Immature natural killer cell (primary cell): Measurements from ENCODE around the gene NCS1. TPM values are rescaled to one million over a fixed set of nuclear protein-coding genes. Genes with fewer than 3 reads are reported as not detected.
A peak's percentile ranks its signal among the peaks of the same experiment; 100 is the strongest.
"Not testable (repeated sequence)": the region's sequence is repeated elsewhere in the genome, so short reads cannot be mapped to it uniquely, and the experiment has no call there.

Experiments used
- DNase-seq, 3 donors: peaks; one replicate each; pipeline ENCODE4 v3.0.0; 2022; ENCODE audit warnings: mixed read lengths in 1 of 3
- H3K27ac Mint-ChIP-seq, 6 donors: one replicate each; pipeline ENCODE4 v1.8.0; 2020; ENCODE audit warnings: mixed read lengths in 6 of 6, mild to moderate bottlenecking in 5 of 6, inconsistent platforms in 4 of 6, moderate library complexity in 3 of 6
- H3K27me3 Mint-ChIP-seq, 3 donors: one replicate each; pipeline ENCODE4 v1.8.0; 2020 to 2021; ENCODE audit warnings: low read depth in 3 of 3, mild to moderate bottlenecking in 3 of 3, mixed read lengths in 3 of 3, moderate library complexity in 3 of 3, inconsistent platforms in 1 of 3
- H3K36me3 Mint-ChIP-seq, 3 donors: one replicate each; pipeline ENCODE4 v1.8.0; 2020; ENCODE audit warnings: mixed read lengths in 3 of 3, inconsistent platforms in 2 of 3, mild to moderate bottlenecking in 2 of 3
- H3K4me1 Mint-ChIP-seq, 2 donors: one replicate each; pipeline ENCODE4 v1.8.0; 2020; ENCODE audit warnings: inconsistent platforms in 2 of 2, mild to moderate bottlenecking in 2 of 2, mixed read lengths in 2 of 2, moderate library complexity in 1 of 2
- H3K4me3 Mint-ChIP-seq, 5 donors: one replicate each; pipeline ENCODE4 v1.8.0; 2020; ENCODE audit warnings: mild to moderate bottlenecking in 5 of 5, mixed read lengths in 5 of 5, inconsistent platforms in 3 of 5, moderate library complexity in 3 of 5
- H3K9me3 Mint-ChIP-seq, 6 donors: one replicate each; pipeline ENCODE4 v1.8.0; 2020; ENCODE audit warnings: mild to moderate bottlenecking in 6 of 6, mixed read lengths in 6 of 6, inconsistent platforms in 4 of 6, moderate library complexity in 3 of 6
- polyA plus RNA-seq, 3 donors: library from polyadenylated mRNA; unstranded; fragments of 300-500 nt; fragmentation: Illumina TruSeq; gene quantifications; one replicate each; pipeline ENCODE4 v1.2.3, GENCODE V29; 2021

Gene NCS1
- polyA plus RNA-seq, 3 donors from 2014 or later = 0.26 to 0.30 TPM; not detected in 1

DNA sequence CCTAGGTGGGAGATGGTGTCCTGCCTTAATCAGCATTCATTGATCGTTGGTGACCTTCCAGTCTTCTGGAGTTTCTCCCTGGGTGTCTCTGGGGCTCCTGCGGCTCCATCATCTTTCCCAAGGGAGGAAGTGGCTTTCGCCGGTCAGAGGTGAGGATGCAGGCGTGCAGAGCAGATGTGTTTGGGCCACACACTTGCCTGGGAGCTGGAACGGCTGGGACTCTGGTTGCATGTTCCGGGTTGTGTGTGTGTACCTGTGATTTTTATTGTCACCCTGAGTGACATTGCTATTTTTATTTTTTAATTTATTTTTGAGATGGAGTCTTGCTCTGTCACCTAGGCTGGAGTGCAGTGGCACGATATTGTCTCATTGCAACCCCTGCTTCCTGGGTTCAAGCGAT lies 103.0 kb downstream of the NCS1 start:
- Mint-ChIP-seq H3K27ac (no peak overlapping the region), H3K27me3 (peaks cover 2 to 9% (median 6%) of the 10 kb centered on the region in 3 donors), H3K4me1 (no peaks in the 10 kb centered on the region), H3K4me3 (no peak overlapping the region), H3K36me3 (no peaks in the 10 kb centered on the region), H3K9me3 (no peaks in the 10 kb centered on the region)
- no peak for DNase-seq

DNA sequence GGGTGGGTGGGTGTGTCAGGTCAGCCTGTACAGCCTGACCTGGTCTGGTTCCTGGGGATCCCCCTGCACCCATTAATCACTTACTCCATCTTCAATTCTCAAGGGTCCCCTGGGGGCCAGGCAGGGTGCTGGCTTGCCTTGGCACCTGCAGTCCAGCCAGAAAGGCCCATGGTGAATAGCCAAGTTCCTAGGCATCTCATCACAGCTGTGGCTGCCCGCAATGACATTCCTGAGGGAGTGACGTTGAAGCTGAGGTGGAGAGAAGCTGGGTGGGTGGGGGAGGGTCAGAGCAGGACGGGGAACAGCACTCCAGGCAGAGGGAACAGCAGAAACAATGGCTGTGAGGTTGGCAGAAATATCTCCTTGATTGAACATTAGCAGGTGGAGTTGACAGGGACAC lies 103.9 kb downstream of the NCS1 start:
- Mint-ChIP-seq H3K4me1 (no peaks in the 10 kb centered on the region), H3K36me3 (no peaks in the 10 kb centered on the region), H3K4me3 (no peak overlapping the region), H3K9me3 (no peaks in the 10 kb centered on the region), H3K27me3 (peaks cover 4 to 8% (median 6%) of the 10 kb centered on the region in 3 donors), H3K27ac (no peak overlapping the region)
- DNase-seq = no peak

DNA sequence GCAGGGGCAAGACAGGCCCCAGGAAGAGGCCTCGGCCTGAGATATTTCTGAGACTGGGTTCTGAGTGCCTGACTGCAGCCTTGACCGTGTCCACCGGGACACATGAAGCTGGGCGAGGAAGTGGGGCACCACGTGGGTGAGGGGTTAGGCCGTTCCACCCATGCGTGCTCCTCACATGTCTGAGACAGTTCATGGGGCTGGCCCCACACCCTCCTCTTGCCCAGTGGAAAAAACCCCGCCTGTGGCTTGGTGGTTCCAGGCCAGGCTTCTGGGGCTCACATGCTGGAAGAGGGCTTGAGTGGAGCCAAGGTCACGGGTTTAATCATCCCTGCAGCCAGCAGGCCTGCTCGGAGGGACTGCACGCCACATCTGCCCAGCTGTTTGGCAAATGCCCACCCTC lies 104.8 kb downstream of the NCS1 start:
- H3K27ac Mint-ChIP-seq = no peak overlapping the region
- H3K36me3 Mint-ChIP-seq = no peaks in the 10 kb centered on the region
- no peak overlapping the region for H3K4me3 Mint-ChIP-seq
- no peaks in the 10 kb centered on the region for H3K4me1 Mint-ChIP-seq
- no peaks in the 10 kb centered on the region for H3K9me3 Mint-ChIP-seq
- peaks cover 2 to 7% (median 6%) of the 10 kb centered on the region in 3 donors for H3K27me3 Mint-ChIP-seq
- DNase-seq = no peak

DNA sequence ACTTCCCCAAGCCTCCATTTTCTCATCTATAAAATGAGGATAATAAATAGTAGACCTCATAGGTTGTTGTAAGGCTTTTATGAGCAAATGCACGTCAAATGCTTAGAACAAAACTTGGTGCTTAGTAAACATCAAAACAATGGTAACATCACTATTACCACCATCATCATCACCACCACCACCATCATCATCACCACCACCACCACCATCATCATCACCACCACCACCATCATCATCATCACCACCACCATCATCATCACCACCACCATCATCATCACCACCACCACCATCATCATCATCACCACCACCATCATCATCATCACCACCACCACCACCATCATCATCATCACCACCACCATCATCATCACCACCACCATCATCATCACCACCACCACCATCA lies 105.3 kb downstream of the NCS1 start:
- H3K27ac Mint-ChIP-seq, H3K4me1 Mint-ChIP-seq, H3K9me3 Mint-ChIP-seq, H3K4me3 Mint-ChIP-seq, H3K36me3 Mint-ChIP-seq, H3K27me3 Mint-ChIP-seq: not testable (repeated sequence)
- DNase-seq = peak in 1 of 3 donors; percentile 6

DNA sequence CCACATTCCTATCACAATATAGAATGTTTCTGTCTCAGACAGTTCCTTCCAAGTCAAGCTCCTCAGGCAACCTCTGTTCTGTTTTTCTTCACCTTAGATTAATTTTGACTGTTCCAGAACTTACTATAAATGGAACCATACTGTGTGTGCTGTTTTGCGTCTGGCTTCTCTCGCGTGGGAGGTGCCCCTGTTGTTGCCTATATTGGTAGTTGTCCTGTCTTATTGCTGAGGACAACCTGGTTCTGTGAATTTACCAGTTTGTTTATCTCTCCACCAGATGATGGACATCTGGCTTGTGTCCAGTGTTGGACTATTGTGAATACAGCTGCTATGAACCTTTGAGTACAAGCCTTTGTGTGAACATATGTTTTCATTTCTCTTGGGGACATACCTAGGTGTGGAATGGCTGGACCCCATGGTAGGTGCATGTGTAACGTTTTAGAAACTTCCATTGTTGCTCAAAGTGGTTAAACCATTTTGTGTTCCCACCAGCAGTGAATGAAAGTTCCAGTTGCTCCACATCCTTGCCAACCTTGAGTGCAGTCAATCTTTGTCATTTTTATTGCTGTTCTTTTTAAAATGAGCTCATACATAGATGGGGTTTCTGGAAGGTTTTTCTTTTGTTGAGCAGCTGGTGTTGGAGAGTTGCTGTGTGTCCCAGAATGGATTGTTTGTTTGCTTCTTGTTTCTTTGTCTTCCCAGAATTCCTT lies 111.5 kb downstream of the NCS1 start:
- peaks cover 3 to 6% (median 3%) of the 10 kb centered on the region in 3 donors for H3K27me3 Mint-ChIP-seq
- H3K36me3 Mint-ChIP-seq = no peaks in the 10 kb centered on the region
- H3K27ac Mint-ChIP-seq = no peak overlapping the region
- no peak for DNase-seq
- no peaks in the 10 kb centered on the region for H3K4me1 Mint-ChIP-seq
- H3K4me3 Mint-ChIP-seq = no peak overlapping the region
- no peaks in the 10 kb centered on the region for H3K9me3 Mint-ChIP-seq

DNA sequence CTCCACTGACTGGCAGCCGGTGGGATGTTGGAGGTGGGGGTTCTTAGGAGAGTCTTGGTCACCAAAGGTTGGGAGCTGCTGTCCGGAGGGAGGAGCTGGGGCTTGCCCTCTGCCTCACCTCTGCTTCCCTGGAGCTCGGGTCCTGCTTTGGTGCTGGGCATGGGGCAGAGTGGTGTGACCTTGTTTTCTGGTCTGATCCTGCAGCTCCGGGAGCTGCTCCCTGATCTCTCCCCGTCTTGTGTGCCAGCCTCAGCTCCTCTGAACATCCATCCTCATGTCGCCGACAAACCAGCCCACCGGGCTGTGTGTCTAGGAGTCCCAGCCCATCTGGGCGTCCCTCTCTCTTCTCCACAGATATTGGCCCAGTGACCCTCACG lies 112.0 kb downstream of the NCS1 start:
- H3K27me3 Mint-ChIP-seq = peaks cover 3 to 6% (median 3%) of the 10 kb centered on the region in 3 donors
- no peak overlapping the region for H3K27ac Mint-ChIP-seq
- H3K36me3 Mint-ChIP-seq = no peaks in the 10 kb centered on the region
- H3K4me3 Mint-ChIP-seq = no peak overlapping the region
- H3K9me3 Mint-ChIP-seq = no peaks in the 10 kb centered on the region
- H3K4me1 Mint-ChIP-seq = no peaks in the 10 kb centered on the region
- no peak for DNase-seq

DNA sequence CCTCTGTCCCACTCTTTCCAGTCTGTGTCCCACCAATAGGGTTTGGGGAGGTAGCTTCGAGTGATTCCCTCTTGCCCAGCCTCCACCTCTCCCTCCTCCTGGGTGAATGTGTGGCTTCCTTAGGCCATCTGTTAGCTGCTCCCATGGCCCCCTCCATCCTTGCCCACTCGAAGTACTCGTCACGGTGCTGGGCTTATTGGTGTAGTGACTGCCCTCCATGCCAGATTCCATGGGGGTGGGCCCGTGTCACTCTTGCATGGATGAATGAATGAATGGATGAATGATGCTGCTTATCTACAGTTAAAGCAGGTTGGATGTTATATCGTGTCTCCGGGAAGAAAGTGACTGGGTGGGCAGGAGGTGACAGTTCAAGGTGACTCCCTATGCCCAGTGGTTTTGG lies 112.5 kb downstream of the NCS1 start:
- no peak overlapping the region for H3K27ac Mint-ChIP-seq
- DNase-seq = no peak
- H3K4me1 Mint-ChIP-seq = no peaks in the 10 kb centered on the region
- H3K36me3 Mint-ChIP-seq = no peaks in the 10 kb centered on the region
- no peaks in the 10 kb centered on the region for H3K9me3 Mint-ChIP-seq
- no peak overlapping the region for H3K4me3 Mint-ChIP-seq
- peaks cover 2 to 6% (median 3%) of the 10 kb centered on the region in 3 donors for H3K27me3 Mint-ChIP-seq

DNA sequence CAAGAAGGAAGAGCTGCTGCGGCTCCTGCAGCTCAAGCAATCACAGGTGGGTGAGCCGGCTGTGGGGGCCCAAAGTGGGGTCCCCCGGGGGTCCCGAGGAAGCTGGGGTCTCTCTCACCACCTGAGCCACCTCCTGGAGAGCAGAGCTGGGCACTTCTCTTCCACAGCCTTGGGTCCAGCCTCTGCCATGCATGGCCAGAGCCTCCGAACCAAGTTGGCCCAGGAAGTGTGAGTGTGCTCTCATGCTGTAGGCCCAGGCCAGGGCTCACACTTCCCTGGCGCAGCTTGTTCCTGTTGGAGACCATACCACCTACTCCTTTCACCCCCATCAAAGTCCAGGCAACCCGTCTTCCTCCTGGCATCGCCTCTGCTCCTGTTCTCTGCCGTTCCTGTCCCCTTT lies 113.1 kb downstream of the NCS1 start:
- Mint-ChIP-seq H3K27ac (no peak overlapping the region), H3K9me3 (no peaks in the 10 kb centered on the region), H3K36me3 (no peaks in the 10 kb centered on the region), H3K4me3 (no peak overlapping the region), H3K4me1 (no peaks in the 10 kb centered on the region), H3K27me3 (peaks cover 2 to 4% (median 3%) of the 10 kb centered on the region in 3 donors)
- DNase-seq = no peak

DNA sequence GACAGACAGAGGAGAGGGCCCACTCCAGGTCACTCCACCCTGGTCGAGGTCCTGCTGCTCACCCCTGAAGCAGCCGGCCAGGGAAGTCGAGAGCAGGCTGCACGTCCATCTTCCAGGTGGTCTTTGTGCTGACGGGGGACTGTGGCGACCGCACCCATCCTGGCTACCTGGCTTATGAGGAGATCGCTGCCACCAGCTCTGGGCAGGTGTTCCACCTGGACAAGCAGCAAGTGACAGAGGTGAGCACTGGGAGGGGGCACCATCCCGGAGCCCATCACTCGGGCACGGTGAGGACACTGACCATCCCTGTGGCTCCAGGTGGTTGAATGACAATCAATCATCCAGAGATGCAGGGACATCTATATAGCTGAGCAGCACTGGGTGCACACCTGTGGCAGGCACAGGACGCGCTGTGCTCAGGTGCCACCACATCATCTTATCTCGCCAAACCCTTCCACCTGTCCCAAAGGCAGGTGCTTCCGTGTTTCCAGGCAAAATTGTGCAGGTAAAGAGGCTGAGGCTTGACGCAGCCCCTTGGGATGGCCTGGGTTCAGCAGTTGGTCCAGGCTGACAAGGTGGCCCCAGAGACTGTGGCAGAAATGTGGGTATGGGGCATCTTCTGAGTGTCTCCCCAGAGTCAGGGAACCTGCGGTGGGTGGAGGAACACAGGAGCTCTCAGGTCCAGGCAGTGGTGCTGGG lies 114.0 kb downstream of the NCS1 start:
- no peaks in the 10 kb centered on the region for H3K36me3 Mint-ChIP-seq
- H3K9me3 Mint-ChIP-seq = no peaks in the 10 kb centered on the region
- no peaks in the 10 kb centered on the region for H3K4me1 Mint-ChIP-seq
- no peak for DNase-seq
- H3K4me3 Mint-ChIP-seq = no peak overlapping the region
- H3K27ac Mint-ChIP-seq = no peak overlapping the region
- peaks cover 1 to 8% (median 2%) of the 10 kb centered on the region in 3 donors for H3K27me3 Mint-ChIP-seq

Other genes with a start within 250 kb of the NCS1 start
- gene FNBP1, start 129.2 kb upstream of the NCS1 start, polyA plus RNA-seq = 100 to 1,000 TPM; 113 to 136 (median 135) TPM
- gene GPR107, start 118.5 kb upstream of the NCS1 start, polyA plus RNA-seq = 1 to 10 TPM; 3.4 to 9.5 (median 5.9) TPM
- not detected for gene HMCN2, start 93.4 kb downstream of the NCS1 start, polyA plus RNA-seq